NCI-H2196 (cell line): ENCODE data around the gene ANAPC10.
"Not testable (repeated sequence)": the region's sequence is repeated elsewhere in the genome, so short reads cannot be mapped to it uniquely, and the experiment has no call there.

ENCODE experiments used
- DNase-seq: peaks from one replicate; lab custom pipeline; 2025; ENCODE audit not compliant: unreplicated experiment; lab: John Stamatoyannopoulos, UW

Gene ANAPC10

DNA sequence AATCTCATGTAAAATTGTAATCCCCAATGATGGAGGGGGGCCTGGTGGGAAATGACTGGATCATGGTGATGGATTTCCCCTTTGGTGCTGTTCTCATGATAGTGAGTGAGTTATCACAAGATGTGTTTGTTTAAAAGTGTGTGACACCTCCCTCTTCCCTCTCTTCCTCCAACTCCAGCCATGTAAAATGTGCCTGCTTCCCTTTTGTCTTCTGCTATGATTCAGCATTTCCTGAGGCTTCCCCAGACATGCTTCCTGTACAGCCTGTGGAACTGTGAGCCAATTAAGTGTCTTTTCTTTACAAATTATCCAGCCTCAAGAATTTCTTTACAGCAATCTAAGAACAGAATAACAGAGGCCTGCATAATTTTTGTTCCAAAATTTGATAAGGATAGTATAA is 85.2 kb downstream of the ANAPC10 start:
- no peak for DNase-seq

DNA sequence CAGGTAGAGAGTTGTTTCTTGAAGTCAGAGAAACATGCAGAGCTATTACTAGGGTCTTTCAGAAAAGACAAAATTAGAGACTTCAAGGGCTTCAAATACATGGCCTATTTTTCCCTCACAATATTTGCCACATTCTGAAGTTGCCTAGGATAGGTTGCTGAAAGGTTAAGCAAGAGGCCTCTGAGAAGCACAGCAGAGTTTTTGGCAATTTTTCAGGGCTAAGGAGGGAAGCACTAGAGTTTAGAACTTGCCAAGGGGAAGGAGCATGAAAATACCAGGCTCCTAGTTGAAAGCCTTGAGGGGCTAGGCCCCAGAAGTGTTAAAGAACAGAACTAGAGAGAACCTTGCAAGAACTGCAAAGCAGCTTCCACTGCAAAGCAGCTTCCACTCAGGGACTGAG is 86.4 kb downstream of the ANAPC10 start:
- DNase-seq = no peak

GRCh38 chr4:145010315-145010714 is 87.7 kb downstream of the ANAPC10 start:
- DNase-seq = not testable (repeated sequence)

DNA sequence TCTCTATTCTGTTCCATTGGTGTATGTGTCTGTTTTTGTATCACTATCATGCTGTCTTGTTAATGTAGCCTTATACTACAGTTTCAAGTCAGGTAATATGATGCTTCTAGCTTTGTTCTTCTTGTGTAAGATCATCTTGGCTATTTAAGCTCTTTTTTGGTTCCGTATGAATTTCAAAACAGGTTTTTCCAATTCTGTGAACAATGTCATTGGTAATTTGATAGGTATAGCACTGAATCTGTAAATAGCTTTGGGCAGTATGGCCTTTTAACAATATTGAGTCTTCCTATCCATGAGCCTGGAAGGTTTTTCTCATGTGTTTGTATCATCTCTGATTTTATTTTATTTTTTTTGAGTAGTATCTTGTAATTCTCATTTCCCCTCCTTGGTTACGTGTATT is 94.3 kb downstream of the ANAPC10 start:
- no peak for DNase-seq

DNA sequence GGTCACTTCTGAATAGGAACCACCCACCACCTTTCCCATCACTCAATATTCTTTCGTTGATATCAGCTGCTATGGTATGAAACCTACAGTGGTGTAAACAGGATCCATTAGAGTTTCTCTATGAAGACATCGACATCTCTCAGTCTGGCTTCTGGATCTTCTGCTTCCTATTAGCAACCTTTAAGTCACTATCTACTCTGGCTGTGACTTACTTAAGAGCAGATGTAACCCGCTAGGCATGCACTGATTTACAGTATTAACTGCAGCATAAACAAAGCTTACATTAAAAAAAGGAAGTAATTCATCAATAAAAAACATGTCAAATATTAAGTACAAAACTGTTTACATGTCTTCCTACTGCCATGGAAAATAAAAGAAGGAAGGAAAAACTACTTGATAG is 96.4 kb downstream of the ANAPC10 start:
- no peak for DNase-seq

DNA sequence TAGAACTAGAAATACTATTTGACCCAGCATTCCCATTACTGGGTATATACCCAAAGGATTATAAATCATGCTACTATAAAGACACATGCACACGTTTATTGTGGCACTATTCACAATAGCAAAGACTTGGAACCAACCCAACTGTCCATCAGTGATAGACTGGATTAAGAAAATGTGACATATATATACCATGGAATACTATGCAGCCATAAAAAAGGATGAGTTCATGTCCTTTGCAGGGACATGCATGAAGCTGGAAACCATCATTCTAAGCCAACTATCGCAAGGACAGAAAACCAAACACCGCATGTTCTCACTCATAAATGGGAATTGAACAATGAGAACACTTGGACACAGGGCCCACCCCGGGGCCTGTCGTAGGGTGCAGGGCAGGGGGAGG is 97.3 kb downstream of the ANAPC10 start:
- not testable (repeated sequence) for DNase-seq

DNA sequence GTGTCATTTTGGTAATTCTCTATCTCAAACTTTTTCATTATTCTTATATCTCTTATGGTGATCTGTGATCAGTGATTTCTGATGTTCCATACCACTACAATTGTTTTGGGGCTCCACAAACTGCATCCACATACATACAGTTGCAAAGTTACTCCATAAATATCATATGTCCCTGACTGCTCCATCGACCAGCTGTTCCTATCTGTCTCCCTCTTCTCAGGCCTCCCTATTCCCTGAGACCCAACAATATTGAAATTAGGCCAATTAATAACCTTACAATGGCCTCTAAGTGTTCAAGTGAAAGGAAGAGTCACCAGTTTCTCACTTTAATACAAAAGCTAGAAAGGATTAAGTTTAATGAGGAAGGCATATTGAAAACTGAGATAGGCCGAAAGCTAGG is 108.7 kb downstream of the ANAPC10 start:
- no peak for DNase-seq

- DNase-seq = no peak
Measured at GRCh38 chr4:144985531-144985930, 112.5 kb downstream of the ANAPC10 start.

- DNase-seq = no peak
Measured at GRCh38 chr4:144985014-144985413, 113.0 kb downstream of the ANAPC10 start.

- DNase-seq = no peak
Measured at GRCh38 chr4:144984241-144984640, 113.8 kb downstream of the ANAPC10 start.

DNA sequence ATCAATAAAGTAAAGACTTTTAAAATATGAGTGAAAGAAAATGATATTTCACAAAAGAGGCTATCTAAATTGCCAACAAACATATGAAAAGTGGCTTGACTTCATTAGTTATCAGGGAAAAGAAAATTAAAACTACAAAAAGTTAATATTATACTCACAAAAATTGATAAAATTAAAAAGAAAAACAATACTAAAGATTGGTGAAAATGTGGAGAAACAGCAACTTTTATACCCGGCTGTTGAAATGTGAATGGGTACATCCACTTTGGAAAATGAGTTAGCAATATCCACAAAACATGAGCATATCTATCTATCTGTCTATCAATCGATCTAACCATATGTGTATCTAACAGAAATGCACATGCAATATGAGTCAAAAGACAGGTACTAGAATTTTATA is 122.3 kb downstream of the ANAPC10 start:
- DNase-seq = no peak

- no peak for DNase-seq
Measured at GRCh38 chr4:144970597-144970996, 127.4 kb downstream of the ANAPC10 start.

GRCh38 chr4:144969821-144970220 is 128.2 kb downstream of the ANAPC10 start:
- no peak for DNase-seq

- no peak for DNase-seq
Measured at GRCh38 chr4:144968606-144969005, 129.4 kb downstream of the ANAPC10 start.

- no peak for DNase-seq
Measured at GRCh38 chr4:144967161-144967560, 130.8 kb downstream of the ANAPC10 start.

GRCh38 chr4:144962300-144962699 is 135.7 kb downstream of the ANAPC10 start:
- DNase-seq = no peak

DNA sequence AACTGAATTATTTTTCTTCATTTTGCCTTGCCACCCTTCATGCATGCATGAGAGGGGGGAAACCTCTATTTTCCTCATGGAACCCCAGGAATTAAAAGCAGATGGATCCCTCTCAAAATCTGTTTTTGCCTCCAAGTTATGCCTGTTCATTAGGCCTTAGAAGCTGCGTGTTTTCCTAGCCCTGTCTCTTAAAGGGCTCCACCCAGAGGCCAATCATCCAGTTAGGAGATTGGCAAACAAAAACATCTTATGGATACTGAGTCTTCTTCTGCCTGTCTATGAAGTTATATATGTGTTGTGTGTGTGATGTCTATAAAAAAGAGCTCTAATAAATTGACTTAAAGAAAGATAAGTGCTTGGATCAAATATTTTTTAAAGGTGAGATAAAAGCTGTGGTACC is 142.9 kb downstream of the ANAPC10 start:
- no peak for DNase-seq

DNA sequence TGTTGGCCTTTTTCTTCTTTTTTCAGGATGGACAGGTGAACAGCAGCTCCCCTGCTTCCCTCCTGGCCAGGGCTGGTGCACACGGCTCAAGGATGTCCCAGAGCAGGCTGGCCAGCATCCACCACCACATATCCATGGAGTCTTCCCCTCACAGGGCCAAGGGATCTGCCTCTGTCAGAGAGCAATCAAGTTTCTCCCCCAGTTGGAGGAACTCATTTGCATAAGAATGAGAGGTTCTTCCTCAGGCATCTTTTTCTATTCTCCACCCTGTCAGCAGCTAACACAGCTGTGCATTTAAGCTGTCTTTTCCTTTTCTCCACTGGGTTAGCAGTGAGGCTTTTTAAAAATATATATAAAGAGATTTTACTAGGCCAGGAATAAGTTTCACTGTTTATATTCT is 143.8 kb downstream of the ANAPC10 start:
- DNase-seq = no peak

GRCh38 chr4:144948421-144948820 is 149.6 kb downstream of the ANAPC10 start:
- DNase-seq = no peak

GRCh38 chr4:144948009-144948408 is 150.0 kb downstream of the ANAPC10 start:
- no peak for DNase-seq
